SU-DHL-6 (cell line): ENCODE data around the gene FITM1.

ENCODE experiments used
- CTCF ChIP-seq: fragments of 200-600 bp; sonication (generic); IDR thresholded peaks from one replicate; pipeline ENCODE4 v1.5.1; 2017; ENCODE audit warnings: antibody characterized with exemption, mild to moderate bottlenecking, low read length, moderate library complexity; ENCODE audit not compliant: insufficient read depth, poor library complexity, severe bottlenecking
- EZH2phosphoT487 ChIP-seq: fragments of 200-600 bp; sonication (generic), shearing (Covaris generic); conservative IDR thresholded peaks from 2 replicates; pipeline ENCODE4 v1.6.1; 2018; ENCODE audit warnings: mild to moderate bottlenecking, antibody characterized with exemption, low read length, moderate library complexity, mixed read lengths

GRCh38 chr14:24129410-24129998 is 955 bp upstream of the FITM1 start:
- TF ChIP-seq CTCF (no peak), EZH2phosphoT487 (no peak)
